ENCODE data around the gene RIN3. TPM values are rescaled to one million over a fixed set of nuclear protein-coding genes. Genes with fewer than 3 reads are reported as not detected.
A peak's percentile ranks its signal among the peaks of the same experiment; 100 is the strongest.

Gene RIN3
- total and polyA plus RNA-seq, 10 of the 15 experiments (the other 5 are each of a cell fraction or from before 2014, with no cell fraction given), result 0.91 to 23.3 (median 6.3) TPM

- TF ChIP-seq TARDBP (IDR thresholded peaks at IDR 0.05; ENCODE audit: borderline replicate concordance), result no peak
- TF ChIP-seq TCF3 (IDR thresholded peaks at IDR 0.05; ENCODE audit: borderline replicate concordance, insufficient read depth, low read depth, low read length), result peak; percentile 94
- TF ChIP-seq EGR1 (IDR thresholded peaks at IDR 0.05; ENCODE audit: borderline replicate concordance in 1 of 2, low read depth in 2 of 2, low read length in 2 of 2), result no peak
- TF ChIP-seq PRDM15 (CRISPR knock-in tag; IDR thresholded peaks at IDR 0.05), result no peak
- no peak for TF ChIP-seq E2F4 (IDR thresholded peaks at IDR 0.05; ENCODE audit: low read depth, low read length)
- no peak for TF ChIP-seq SMAD5 (IDR thresholded peaks at IDR 0.05; ENCODE audit: low read depth)
- TF ChIP-seq BRCA1 (IDR thresholded peaks at IDR 0.05; ENCODE audit: low read depth, low read length), result no peak
- TF ChIP-seq PKNOX1 (IDR thresholded peaks at IDR 0.05), result no peak
- no peak for TF ChIP-seq GATAD2B (conservative IDR thresholded peaks at IDR 0.05; ENCODE audit: low read depth)
- TF ChIP-seq ZNF622 (IDR thresholded peaks at IDR 0.05), result no peak
- no peak for TF ChIP-seq POLR2AphosphoS2 (IDR thresholded peaks at IDR 0.05; ENCODE audit: low read depth, low read length)
- TF ChIP-seq E4F1 (IDR thresholded peaks at IDR 0.05; ENCODE audit: borderline replicate concordance, partially characterized antibody), result no peak
- TF ChIP-seq NR2C1 (IDR thresholded peaks at IDR 0.05), result no peak
- no peak for TF ChIP-seq MEF2A (IDR thresholded peaks at IDR 0.05; ENCODE audit: insufficient read depth, low read depth, low read length)
- TF ChIP-seq ZSCAN29 (IDR thresholded peaks at IDR 0.05), result no peak
- TF ChIP-seq GABPA (IDR thresholded peaks at IDR 0.05; ENCODE audit: low read depth), result 0 out of 2 replicates have a peak, but pooled peaks have one; percentile 13
- TF ChIP-seq MYB (IDR thresholded peaks at IDR 0.05; ENCODE audit: borderline replicate concordance, low read depth, low read length), result no peak
- TF ChIP-seq KAT2A (conservative IDR thresholded peaks at IDR 0.05; ENCODE audit: control insufficient read depth, low read depth, low read length), result no peak
- TF ChIP-seq SRF (IDR thresholded peaks at IDR 0.05; ENCODE audit: low read depth in 2 of 2, low read length in 2 of 2), result no peak
- no peak for TF ChIP-seq TCF7 (IDR thresholded peaks at IDR 0.05; ENCODE audit: borderline replicate concordance)
- TF ChIP-seq CHD1 (IDR thresholded peaks at IDR 0.05; ENCODE audit: low read depth, low read length), result no peak
- TF ChIP-seq NFYA (IDR thresholded peaks at IDR 0.05; ENCODE audit: borderline replicate concordance, low read depth, low read length), result no peak
- TF ChIP-seq CREM (IDR thresholded peaks at IDR 0.05; ENCODE audit: low read depth), result no peak
These were observed 216.2 kb downstream of the RIN3 start (continued) for GRCh38 chr14:92729634-92730358.
